Kidney (tissue), 14 donors: ENCODE measurements around the gene LMAN1L. TPM values are rescaled to one million over a fixed set of nuclear protein-coding genes. Genes with fewer than 3 reads are reported as not detected.
A peak's percentile ranks its signal among the peaks of the same experiment; 100 is the strongest.

Experiments used
- DNase-seq, 5 donors: peaks; one replicate each; pipeline ENCODE4 v3.0.0-alpha.2; 2013 to 2020
- FAIRE-seq: peaks from 2 replicates; lab custom pipeline; 2012; peaks lifted over from hg19 to GRCh38; lab: Jason Lieb, UNC
- H3K27ac ChIP-seq, 2 donors: one replicate each; pipeline ENCODE4 v1.7.0; 2013; ENCODE audit warnings: low read depth in 2 of 2, low read length in 2 of 2, inconsistent platforms in 1 of 2
- H3K27me3 ChIP-seq: one replicate; pipeline ENCODE4 v1.7.1; 2013; ENCODE audit warnings: low read length, inconsistent platforms; ENCODE audit not compliant: control insufficient read depth, insufficient read depth
- H3K36me3 ChIP-seq, 3 donors: one replicate each; pipeline versions ENCODE4 v1.7.0 to v1.7.1; 2013; ENCODE audit warnings: low read length in 3 of 3, control low read depth in 1 of 3, inconsistent platforms in 1 of 3; ENCODE audit not compliant: insufficient read depth in 3 of 3, control insufficient read depth in 2 of 3
- H3K4me1 ChIP-seq, 3 donors: one replicate each; pipeline versions ENCODE4 v1.7.0 to v1.7.1; 2013; ENCODE audit warnings: low read length in 3 of 3, inconsistent platforms in 1 of 3, low read depth in 1 of 3; ENCODE audit not compliant: control insufficient read depth in 2 of 3, insufficient read depth in 2 of 3
- H3K4me3 ChIP-seq, 3 donors: one replicate each; pipeline versions ENCODE4 v1.7.0 to v1.8.1; 2013; ENCODE audit warnings: low read length in 3 of 3, control low read depth in 1 of 3, inconsistent platforms in 1 of 3
- H3K9ac ChIP-seq, 3 donors: one replicate each; pipeline versions ENCODE4 v1.7.0 to v1.7.1; 2013; ENCODE audit warnings: low read length in 3 of 3, control low read depth in 1 of 3, inconsistent platforms in 1 of 3
- H3K9me3 ChIP-seq, 3 donors: one replicate each; pipeline versions ENCODE4 v1.7.0 to v1.7.1; 2013; ENCODE audit warnings: low read length in 3 of 3, control low read depth in 1 of 3, inconsistent platforms in 1 of 3; ENCODE audit not compliant: control insufficient read depth in 2 of 3, insufficient read depth in 1 of 3
- CTCF ChIP-seq: IDR thresholded peaks from 3 replicates; pipeline ENCODE4 v1.5.1; 2012; ENCODE audit warnings: mild to moderate bottlenecking, moderate library complexity, borderline replicate concordance; ENCODE audit not compliant: insufficient read depth; ENCODE audit errors: extremely low read depth
- intact Hi-C: fragments of 100-400 bp; cut with DNase I; formaldehyde crosslinking; loops from one replicate; pipeline ENCODE4 v1.11.1; 2022
- polyA plus RNA-seq: library from polyadenylated mRNA; stranded (reverse); fragments of 350-450 nt; fragmentation: Illumina TruSeq; extraction: RNeasy Lipid Tissue Mini Kit (QIAGEN cat#74804); gene quantifications from one replicate; pipeline ENCODE4 v1.2.3, GENCODE V29; 2014; ENCODE audit warnings: low read depth, low replicate concordance; ENCODE audit not compliant: insufficient read depth
- total RNA-seq: library from RNA; stranded (reverse); fragmentation: NEBNext Ultra II Directional; extraction: Animal tissue kit (Norgen Biotek cat#: 25700); gene quantifications from one replicate; pipeline ENCODE4 v1.2.1, GENCODE V29; 2021
- donor health status: control.
- donor health status: control.
- donor health status: control.
- donor health status: control.
- donor health status: control.
- donor health status: DM: yes; HTN: yes; CAD: no.
- donor health status: Normal renal cell carcinoma (clear cell type).

The LMAN1L gene
- total and polyA plus RNA-seq, 2 donors from 2014 or later, result not detected

- Histone ChIP-seq H3K27ac (no peak overlapping the region), H3K27me3 (no peaks in the 10 kb centered on the region), H3K9ac (no peak overlapping the region), H3K9me3 (no peaks in the 10 kb centered on the region), H3K4me3 (no peak overlapping the region), H3K36me3 (no peaks in the 10 kb centered on the region), H3K4me1 (peaks cover 0 to 2% (median 0%) of the 10 kb centered on the region in 3 donors)
- intact Hi-C loops, result loop anchor here (5.0 kb wide), 1 partner anchor 131 kb away; no protein-coding TSS in a partner anchor
- TF ChIP-seq CTCF, result no peak
- DNase-seq, result no peak
- FAIRE-seq, result no peak
Observed at GRCh38 chr15:74768099-74768770, 44.4 kb upstream of the LMAN1L start.

- H3K9ac ChIP-seq, result no peak overlapping the region
- peaks cover 0 to 2% (median 0%) of the 10 kb centered on the region in 3 donors for H3K4me1 ChIP-seq
- no peaks in the 10 kb centered on the region for H3K27me3 ChIP-seq
- peak; percentile 87 for TF ChIP-seq CTCF
- H3K4me3 ChIP-seq, result no peak overlapping the region
- peak in 4 of 5 donors; percentile 65 to 77 (median 73) for DNase-seq
- intact Hi-C loops, result loop anchor here (5.0 kb wide), 1 partner anchor 132 kb away; no protein-coding TSS in a partner anchor
- no peak for FAIRE-seq
- H3K9me3 ChIP-seq, result no peaks in the 10 kb centered on the region
- no peaks in the 10 kb centered on the region for H3K36me3 ChIP-seq
- H3K27ac ChIP-seq, result no peak overlapping the region
Observed at GRCh38 chr15:74768771-74769342, 43.8 kb upstream of the LMAN1L start.

- no peak overlapping the region for H3K4me3 ChIP-seq
- no peaks in the 10 kb centered on the region for H3K9me3 ChIP-seq
- DNase-seq (no peak), FAIRE-seq (no peak)
- no peak overlapping the region for H3K9ac ChIP-seq
- H3K27ac ChIP-seq, result no peak overlapping the region
- no peaks in the 10 kb centered on the region for H3K27me3 ChIP-seq
- peaks cover 0 to 2% (median 0%) of the 10 kb centered on the region in 3 donors for H3K4me1 ChIP-seq
- no peak for TF ChIP-seq CTCF
- intact Hi-C loops, result loop anchor here (5.0 kb wide), 2 partner anchors 132 to 183 kb away; no protein-coding TSS in a partner anchor
- no peaks in the 10 kb centered on the region for H3K36me3 ChIP-seq
Observed at GRCh38 chr15:74769463-74770025, 43.1 kb upstream of the LMAN1L start.
